NCI-H345 treated with DMSO at 0.1 percent for 48 hours (cell line): ENCODE data around the gene SSH2.
"Not testable (repeated sequence)": the region's sequence is repeated elsewhere in the genome, so short reads cannot be mapped to it uniquely, and the experiment has no call there.

Source experiments
- DNase-seq: peaks from one replicate; lab custom pipeline; 2025; ENCODE audit not compliant: unreplicated experiment; lab: John Stamatoyannopoulos, UW

Gene SSH2

DNA sequence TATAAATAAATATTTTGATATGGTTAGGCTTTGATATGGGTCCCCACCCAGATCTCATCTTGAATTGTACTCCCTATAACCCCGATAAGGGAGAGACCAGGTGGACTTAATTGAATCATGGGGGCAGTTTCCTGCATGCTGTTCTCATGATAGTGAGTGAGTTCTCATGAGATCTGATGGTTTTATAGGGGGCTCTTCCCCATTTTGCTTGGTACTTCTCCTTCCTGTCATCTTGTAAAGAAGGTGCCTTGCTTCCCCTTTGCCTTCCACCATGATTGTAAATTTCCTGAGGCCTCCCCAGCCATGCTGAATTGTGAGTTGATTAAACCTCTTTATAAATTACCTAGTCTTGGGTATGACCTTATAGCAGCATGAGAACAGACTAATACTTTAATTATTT lies 55.7 kb downstream of the SSH2 start:
- not testable (repeated sequence) for DNase-seq

DNA sequence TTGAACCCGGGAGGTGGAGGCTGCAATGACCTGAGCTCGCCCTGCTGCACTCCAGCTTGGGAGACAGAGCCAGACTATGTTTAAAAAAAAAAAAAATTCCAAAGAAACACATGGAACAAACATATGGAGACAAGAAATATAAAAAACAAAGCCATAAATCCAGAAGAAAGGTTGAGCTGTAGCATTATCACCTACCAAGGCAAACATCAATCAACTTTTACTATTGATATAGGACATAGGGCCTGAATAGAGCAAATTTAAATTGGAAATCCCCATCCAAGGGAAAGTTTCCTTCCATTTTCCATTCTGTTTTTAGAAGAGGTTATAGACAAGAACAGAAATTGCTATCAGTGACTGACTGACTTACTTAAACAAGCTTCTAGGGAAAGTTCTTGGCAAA lies 56.6 kb downstream of the SSH2 start:
- DNase-seq: no peak

DNA sequence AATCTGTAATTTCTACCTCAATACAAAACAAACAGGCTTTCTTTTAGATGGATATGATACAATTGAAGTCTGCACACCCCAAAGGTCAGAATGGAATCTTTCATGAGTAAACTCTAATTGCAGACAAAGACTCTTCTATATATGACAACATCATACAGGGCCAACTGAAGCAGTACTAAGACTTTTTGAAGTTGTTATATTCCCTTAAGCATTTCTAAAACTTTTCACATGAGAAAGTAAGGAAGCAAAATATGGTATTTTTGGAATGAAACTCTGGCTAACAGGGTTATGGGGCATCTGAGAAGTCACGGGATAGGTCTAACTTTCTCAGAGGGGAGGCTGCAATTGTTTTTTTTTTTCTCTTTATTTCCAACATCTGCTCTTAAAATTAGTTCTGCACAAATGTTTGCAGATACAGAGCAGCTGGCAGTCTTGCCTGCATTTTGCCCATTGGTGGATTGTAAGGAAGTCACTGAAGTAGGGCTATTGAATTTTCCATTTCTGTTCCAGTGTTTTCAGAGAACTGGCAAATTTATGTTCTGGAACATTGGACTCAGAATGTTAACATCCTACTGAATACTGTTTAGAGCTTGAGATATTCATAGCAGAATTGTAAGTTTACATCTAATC lies 59.1 kb downstream of the SSH2 start:
- no peak for DNase-seq

DNA sequence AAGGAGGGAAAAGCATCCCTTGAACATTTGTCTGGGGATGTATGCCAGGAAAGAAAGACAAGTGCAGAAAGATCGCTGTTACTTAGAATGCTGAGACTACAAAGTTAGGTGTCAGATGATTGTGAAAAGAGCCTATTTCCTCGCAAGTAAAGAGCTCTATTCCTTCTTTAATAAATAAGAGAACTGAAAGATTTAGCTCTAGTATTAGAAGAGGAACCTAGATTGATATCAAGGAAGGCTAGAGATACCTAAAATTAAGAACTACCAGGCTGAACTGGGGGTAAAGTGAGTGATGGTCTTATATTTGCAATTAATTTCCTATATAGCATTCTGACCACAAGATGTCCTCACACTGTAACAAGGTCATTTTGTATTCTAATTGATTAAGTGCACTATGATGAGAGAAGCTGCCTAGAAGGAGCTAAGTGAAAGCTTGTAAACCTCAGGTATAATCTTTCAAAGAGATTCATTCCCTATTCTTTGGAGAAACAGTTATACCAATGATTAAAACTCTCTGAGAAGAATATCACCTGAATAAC lies 62.3 kb downstream of the SSH2 start:
- DNase-seq: no peak

DNA sequence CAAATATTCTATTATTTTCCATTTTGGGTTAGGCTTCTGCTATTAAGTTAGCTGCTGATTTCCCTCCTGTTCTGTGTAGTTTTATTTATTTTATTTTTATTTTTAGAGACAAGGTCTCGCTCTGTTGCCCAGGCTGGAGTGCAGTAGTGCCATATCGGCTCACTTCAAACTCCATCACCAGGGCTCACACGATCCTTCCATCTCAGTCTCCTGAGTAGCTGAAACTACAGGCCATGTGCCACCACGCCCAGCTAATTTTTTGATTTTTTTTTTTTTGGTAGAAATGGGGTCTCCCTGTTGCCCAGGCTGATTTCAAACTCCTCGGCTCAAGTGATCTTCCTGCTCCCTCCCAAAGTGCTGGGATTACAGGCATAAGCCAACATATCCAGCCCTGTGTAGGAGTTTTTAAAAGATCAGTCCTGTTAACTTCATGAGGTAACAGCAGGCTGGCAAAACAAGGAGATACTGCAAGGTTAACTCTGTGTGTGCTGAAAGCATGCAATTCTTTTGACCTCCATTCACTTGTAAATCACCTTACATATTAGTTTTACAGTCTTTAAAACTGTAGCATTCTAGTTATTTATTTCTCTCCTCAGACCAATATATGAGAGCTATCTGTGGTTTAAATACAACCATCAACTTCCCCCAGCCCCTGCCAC lies 63.2 kb downstream of the SSH2 start:
- no peak for DNase-seq

DNA sequence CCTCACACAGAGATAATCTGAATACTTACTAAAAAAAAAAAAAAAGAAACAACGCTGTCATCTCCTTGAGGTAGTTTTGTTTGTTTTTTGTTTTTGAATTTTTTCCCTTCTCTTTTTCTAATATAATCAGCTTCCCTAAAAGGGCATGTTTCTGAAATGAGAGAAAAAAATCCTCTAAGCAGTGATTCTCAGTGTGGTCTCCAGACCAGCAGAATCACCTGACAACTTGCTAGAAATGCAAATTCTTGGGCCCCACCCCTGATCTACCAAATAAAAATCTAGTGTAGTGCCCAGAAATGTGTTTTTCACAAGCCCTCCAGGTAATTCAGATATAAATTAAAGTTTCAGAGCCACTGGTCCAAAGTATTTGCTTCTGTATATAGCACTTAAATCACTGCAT lies 65.4 kb downstream of the SSH2 start:
- DNase-seq: no peak

DNA sequence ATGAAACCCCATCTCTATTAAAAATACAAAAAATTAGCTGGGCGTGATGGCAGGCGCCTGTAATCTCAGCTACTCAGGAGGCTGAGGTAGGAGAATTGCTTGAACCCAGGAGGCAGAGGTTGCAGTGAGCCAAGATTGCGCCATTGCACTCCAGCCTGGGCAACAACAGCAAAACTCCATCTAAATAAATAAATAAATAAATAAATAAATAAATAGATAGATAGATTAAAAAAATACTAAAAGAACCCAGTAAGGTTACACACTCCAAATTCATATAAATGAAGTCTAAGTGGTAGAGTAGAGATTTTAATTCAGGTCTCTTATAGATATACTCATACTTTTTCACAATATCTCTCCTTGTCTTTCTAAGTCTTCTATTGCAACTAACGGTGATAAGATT lies 65.9 kb downstream of the SSH2 start:
- DNase-seq: not testable (repeated sequence)

DNA sequence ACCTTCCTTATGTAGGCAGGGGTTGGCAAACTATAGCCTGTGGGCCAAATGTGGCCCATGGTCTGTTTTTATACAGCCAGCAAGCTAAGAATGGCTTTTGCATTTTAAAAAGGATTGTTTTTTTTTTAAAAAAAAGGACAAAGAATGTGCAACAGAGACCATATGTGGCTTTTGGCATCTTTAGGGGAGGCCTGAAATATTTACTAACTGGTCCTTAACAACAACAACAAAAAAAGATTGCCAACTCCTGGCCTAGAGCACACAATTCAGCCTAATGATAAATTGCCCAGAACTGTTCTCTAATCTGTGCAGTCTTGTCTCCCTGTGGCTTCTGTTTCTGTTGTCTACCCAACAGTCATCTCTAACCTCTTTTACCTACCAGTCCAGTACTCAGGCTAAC lies 67.1 kb downstream of the SSH2 start:
- DNase-seq: no peak

DNA sequence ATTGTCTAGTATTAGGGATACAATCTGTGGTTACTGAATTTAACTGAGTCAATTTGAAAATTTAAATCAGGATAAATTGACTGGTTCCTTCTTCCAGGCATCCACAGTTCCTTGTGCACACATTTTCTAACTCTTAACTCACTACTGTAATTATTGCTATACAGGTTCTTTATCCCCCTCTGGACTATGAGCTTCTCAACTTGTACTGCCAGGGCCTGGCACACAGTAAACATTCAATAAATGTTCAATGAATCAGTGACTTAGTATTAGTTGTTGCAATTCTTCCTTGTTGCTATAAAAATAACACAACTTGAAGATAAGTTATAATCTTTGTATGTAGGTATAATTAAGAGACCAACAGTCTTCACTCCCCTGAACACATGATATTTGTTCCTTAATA lies 67.9 kb downstream of the SSH2 start:
- DNase-seq: no peak

DNA sequence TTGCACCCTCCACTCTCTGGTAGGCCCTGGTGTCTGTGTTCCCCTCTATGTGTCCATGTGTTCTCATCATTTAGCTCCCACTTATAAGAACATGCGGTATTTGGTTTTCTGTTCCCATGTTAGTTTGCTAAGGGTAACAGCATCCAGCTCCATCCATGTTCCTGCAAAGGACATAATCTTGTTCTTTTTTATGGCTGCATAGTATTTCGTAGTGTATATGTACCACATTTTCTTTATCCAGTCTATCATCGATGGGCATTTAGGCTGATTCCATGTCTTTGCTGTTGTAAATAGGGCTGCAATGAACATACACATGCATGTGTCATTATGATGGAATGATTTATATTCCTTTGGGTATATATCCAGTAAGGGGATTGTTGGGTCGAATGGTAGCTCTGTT lies 70.6 kb downstream of the SSH2 start:
- DNase-seq: not testable (repeated sequence)

DNA sequence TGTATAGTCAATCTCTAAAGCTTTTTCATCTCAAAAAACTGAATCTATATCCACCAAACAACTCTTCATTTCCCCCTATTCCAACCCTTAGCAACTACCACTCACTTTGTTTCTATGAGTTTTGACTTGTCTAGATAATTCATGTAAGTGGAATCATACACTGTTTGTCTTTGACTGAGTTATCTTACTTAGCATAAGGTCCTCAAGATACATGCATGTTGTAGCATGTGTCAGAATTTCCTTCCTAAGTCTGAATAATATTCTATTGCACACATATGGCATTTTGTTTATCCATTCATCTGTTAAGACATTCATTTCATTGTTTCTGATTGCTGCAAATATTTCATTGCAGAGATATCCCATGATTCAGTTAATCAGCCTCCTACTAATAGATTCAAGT lies 72.2 kb downstream of the SSH2 start:
- DNase-seq: no peak

DNA sequence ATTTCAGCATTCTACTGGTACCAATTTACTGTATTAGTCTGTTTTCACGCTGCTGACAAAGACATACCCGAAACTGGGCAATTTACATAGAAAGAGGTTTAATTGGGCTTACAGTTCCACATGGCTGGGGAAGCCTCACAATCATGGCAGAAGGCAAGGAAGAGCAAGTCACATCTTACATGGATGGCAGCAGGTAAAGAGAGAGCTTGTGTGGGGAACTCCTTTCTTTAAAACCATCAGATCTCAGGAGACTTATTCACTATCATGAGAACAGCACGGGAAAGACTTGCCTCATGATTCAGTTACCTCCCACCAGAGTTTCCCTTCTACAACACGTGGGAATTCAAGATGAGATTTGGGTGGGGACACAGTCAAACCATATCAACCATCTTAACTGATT lies 72.9 kb downstream of the SSH2 start:
- not testable (repeated sequence) for DNase-seq

DNA sequence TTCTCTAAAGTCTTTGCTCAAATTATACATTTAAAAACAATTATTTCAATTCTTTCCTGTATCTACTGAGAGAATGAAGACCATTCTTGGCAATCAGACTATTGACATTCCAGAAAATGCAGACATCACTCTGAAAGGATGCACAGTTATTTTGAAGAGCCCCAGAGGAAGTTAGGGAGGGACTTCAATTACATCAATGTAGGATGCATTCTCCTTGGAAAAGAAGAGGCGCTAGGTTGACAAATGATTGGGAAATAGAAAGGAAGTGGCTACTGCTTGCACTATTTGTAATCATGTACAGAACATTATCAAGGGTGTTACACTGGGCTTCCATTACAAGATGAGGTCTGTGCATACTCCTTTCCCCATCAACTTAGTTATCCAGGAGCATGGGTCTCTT lies 74.3 kb downstream of the SSH2 start:
- DNase-seq: no peak

DNA sequence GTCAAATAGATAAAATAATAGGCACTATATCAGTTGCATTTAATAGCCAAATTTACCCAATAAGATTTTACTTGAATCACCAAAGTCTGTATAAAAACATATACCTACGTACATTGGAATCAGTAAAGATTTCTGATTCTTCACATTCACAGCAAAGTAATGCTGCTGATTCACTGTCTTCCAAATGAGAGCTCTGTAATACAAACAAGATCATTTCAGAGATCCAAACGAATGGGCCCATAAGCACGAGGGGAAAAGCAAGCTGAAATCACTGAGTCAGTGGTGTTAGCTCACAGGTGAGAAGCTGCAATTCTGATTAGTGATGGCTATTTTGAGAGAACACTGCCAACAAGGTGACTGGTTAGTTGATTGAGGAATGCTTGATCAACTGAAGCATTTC lies 81.3 kb downstream of the SSH2 start:
- DNase-seq: no peak

DNA sequence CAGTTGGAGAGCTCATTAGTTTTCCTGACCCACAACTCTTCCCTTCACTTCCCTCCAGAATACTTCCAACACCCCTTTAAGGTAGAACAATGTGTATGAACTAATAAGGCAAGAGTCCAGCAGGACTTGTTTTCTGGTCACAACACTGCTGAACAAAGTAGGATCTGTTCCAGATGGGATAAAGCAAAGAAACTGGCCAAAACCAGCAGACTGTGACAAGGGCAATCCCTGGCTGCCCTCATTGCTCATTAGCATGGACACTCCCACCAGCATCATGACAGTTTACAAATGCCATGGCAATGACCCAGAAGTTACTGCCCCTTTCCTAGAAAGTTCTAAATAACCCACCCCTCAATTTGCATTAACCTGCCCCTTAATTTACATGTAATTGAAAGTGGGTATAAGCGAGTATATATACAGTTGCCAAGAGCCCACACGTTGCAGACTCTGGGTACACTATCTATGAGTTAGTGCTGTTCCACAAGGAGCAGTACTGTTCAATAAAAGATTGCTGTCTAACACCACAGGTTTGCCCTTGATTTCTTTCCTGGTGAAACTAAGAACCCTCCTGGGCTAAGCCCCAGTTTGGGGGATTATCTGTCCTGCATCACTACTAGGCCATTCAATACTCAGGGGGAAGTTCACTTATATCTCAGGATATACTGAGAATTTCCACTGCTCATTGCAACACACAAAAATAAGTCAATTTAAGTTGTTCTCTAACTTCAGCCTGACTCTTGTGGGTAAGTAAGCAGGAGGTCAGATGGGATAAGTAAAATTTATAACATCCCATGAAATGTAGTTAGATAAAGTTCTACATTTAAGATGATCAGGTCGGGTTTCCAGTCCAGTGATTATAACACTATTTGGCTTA lies 82.3 kb downstream of the SSH2 start:
- DNase-seq: no peak

DNA sequence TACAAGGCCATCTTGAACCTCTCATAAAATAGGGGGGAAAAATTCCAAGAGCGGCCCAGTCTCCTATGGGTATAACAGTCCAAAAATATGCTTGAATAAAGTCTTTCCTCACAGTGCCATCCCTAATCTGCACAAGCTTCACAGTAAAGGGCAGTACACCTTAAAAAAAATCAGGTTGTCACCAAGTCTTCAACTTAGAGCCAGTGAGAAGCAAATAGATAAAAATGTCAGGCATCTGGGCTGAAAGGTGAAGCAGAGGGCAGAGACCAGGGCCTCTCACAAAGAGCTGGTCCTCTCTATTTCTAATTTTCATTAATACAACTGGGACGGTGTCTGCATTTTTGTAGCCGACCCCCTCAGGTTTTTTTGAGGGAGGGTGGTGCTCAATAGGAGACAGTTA lies 82.9 kb downstream of the SSH2 start:
- DNase-seq: no peak

DNA sequence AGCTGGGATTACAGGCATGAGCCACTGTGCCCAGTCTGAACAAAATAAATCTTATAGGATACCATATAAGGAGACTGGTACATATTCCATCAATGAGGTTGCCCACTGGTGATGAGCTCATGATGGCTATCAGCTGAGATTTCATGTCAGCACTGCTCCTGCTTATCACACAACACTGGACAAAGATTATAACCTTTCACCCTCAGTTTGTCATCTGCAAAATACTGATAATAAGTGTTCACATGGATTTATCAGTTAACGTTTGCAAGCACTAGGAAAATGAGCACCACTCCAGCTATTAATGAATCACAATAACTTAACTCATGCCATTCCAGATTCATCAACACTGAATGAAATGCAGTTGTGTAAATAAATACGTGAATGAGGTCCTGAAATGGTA lies 83.7 kb downstream of the SSH2 start:
- DNase-seq: no peak

DNA sequence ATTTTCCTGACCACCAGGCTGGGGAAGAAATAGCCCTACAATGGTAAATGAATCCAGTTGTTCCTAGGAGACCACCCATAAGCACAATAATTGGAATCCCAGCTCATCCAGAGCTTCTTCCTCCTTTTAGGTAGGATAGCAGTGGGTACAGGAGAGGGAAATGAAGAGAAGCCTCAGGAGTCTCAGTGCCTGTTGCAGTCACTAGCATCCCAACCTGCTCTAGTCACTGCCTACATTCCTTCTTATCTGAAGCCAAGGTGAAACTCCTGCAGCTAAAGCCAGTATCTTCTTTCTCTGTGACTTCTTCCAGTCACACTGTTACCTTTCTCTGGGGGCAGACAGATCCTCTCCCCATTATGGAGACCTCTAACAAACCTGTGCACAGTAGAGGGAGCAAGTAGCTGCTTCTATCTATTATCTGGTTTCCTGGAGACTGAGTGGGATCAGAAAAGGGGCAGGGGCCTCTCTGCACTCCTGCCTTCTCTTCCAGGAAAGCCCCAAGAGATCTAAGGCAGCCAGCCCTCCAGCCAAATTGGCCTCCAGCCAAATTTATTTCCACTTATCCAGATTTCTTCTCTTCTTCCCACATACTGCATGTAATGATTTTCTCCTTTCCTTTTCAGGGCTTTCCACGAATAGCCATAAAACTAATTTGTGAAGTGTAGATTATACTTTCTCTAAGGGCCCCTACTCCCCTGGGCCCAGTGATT lies 85.5 kb downstream of the SSH2 start:
- peak; percentile 4 for DNase-seq

DNA sequence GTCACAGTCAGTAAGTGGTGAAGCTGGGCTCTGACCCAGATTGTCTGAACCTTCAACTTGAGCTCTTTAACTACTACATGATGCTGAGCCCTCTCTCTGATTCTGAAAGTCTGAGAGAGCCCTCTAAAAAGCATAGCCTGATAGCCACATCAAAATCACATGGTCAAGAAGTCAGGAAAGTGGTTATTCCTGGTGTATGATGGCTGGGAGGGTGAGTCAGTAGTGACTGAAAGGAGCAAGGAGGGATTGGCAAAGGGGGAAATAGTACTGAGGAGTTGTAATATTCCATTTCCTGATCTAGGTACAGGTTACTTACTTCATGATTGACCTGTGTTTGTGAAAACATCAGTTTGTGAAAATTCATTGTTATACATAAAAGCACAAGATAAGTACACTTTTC lies 89.1 kb downstream of the SSH2 start:
- no peak for DNase-seq

DNA sequence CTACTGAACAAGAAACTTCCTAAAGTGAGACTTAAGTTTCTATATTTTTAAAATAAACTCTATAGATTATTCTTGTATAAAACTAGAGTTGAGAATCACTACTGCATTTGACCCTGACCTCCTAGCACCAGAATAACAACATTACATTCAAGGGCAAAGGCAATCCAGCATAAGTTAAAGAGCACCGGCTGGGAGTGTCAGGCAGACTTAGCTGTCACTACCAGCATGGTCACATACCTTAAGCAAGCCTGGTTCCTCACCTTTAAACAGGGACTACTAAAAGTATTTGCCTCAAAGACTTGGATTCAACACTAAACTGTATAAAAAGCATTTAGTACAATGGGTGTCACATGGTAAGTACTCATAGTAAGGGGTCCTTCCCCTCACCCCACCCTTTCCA lies 90.4 kb downstream of the SSH2 start:
- DNase-seq: no peak

DNA sequence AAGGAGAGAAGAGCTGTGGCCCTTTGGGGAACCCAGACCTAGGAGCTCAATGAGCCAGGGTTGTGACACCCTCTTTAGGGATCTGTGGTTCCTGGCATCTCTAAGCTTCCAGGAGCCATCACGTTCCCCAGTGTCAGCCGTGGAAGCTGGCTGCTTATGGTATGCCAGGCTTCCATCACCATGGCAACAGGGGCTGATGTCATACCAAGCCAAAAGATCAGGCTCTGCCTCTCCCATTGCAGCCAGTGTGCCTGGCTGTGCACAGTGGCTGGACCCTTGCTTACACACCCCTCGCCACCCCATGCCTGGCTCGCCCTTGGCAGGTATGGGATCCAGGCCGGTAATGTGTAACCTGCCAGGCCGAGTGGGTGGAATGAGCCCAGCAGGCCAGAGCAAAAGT lies 91.1 kb downstream of the SSH2 start:
- DNase-seq: no peak
